Kidney capillary endothelial cell (primary cell): Measurements from ENCODE around the gene PROSER2.

Source experiments
- DNase-seq: peaks from one replicate; pipeline ENCODE4 v3.0.0-alpha.2; 2018; ENCODE audit warnings: low spot score

Gene PROSER2

GRCh38 chr10:11804336-11804735, 18.8 kb upstream of the PROSER2 start:
- DNase-seq, result no peak

GRCh38 chr10:11805792-11806191, 17.4 kb upstream of the PROSER2 start:
- DNase-seq, result no peak

- no peak for DNase-seq
These were observed 16.4 kb upstream of the PROSER2 start for GRCh38 chr10:11806706-11807105.

- no peak for DNase-seq
These were observed 14.3 kb upstream of the PROSER2 start for GRCh38 chr10:11808808-11809207.

DNA sequence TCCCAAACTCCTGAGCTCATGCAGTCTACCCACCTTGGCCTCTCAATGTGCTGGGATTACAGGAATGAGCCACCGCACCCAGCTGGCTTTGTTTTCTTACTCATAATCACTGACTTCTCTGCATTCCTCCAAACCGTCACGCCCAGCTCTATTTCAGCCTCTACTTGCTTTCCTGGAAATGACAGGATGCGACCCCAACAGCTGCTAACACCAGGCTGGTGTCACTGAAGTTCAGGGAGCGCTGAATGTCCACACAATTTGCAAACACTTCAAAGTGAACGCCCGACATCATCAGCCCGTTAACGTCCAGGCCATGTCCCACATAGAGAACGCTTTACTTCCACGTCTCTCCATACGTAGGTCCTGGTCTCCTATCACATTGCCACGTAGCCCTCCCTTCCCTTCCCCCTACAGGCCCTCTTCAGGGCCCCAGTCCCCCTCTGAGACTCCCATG, 12.8 kb upstream of the PROSER2 start:
- DNase-seq, result peak; percentile 47

DNA sequence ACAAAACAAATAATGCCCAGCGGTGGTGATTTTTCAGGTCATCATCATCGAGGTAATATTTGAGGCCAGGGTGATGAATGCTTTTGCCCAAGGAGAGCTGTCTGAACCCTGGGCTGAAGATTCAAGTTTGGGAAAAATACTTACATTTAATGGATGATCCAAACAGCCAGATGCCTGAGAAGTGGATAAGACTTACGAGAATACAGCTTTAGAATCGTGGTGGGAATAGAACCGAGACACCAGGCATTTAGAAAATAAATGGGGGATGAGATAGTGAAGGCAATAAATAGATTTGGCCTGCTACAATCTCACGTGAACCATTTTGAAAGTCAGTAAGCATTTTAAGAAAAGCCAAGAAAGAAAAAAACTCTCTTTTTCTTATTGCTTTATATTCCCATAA, 12.2 kb upstream of the PROSER2 start:
- DNase-seq, result no peak

- no peak for DNase-seq
These were observed 10.0 kb upstream of the PROSER2 start for GRCh38 chr10:11813177-11813576.

DNA sequence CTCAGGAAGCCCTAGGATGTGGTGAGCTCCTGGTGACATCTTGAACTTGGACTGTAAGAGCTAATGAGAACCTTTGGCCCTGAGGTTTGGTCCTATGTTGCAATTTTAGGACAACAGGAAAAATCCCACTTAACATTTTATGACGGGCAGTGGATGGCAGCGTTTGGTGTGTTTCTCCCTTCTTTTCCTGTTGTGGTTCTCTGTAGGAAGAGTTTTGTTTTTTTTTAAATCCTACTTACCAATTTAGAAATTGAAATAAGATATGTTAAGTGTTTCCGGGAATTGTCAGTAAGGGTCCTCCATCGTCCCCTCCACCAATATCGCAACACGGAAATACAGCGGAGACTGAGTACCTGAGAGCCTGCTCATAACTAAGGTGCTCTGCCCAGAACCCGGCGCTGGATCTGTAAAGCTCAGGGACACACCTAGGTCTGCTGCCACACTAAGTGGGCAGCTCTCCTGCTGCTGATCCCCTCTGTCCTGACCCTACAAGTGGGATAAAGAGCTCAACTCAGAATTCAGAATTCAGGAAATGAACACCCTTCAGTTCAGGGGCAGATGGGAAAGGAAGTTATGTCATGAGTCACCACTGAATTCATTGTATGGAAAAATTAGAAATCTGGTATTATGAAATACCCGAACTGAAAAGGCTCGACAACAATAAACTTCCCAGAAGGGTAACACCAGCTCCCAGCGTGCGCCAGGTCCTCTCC, 9.1 kb upstream of the PROSER2 start:
- DNase-seq, result peak; percentile 91

GRCh38 chr10:11819027-11819426, 4.1 kb upstream of the PROSER2 start:
- no peak for DNase-seq

DNA sequence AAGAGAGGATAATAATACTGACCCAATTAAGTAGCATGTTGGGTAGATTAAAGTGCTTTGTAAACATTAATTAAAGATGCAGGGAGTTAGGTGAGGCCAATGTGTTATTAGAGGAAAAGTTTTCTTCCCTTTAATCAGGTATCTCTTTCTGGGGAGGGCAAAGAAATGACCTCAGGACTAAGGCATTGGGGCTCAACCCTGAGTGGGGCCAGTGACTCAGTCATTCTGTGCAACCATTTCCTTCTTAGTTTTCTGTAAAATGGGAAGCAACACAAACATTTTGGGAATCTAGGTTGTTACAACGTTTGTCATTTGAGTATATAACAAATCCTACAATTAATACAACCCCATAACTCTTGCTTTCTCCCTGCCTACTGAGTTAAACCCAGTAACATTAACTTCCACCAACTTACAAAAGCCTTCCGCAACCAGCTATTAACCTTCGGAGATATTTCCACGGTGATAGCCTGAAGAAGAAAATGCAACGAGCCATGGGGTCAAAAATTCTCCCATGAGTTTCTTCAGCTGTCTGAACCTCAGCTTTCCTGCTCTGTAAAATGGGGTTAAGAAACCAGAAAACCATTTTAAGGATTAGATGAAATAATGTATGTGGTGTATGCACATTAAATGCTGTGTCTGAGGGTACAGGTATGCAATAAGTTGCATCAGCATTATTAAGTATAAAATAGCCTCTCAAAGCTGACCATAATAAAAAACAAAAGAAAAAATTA, 965 bp upstream of the PROSER2 start:
- no peak for DNase-seq

GRCh38 chr10:11822809-11823121, 391 bp upstream of the PROSER2 start:
- no peak for DNase-seq

DNA sequence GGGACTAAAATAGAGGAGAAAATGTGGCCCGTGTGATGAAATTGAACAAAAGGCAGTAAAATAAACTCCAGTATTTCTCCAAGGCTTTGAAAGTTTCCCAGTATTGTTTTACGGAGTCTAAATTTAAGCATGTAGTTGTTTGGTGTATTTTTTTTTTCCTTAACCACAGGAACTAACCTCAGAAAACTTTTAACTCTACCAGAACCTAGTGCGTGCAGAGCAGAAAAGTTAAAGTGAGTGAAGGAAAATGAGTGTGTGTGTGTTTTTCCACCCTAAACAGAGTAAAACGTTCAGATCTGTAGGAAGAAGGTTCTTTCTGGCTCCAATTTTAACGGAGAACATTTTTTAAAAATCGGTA, 812 bp downstream of the PROSER2 start:
- no peak for DNase-seq

- DNase-seq, result no peak
These were observed 1.2 kb downstream of the PROSER2 start for GRCh38 chr10:11824376-11824775.

DNA sequence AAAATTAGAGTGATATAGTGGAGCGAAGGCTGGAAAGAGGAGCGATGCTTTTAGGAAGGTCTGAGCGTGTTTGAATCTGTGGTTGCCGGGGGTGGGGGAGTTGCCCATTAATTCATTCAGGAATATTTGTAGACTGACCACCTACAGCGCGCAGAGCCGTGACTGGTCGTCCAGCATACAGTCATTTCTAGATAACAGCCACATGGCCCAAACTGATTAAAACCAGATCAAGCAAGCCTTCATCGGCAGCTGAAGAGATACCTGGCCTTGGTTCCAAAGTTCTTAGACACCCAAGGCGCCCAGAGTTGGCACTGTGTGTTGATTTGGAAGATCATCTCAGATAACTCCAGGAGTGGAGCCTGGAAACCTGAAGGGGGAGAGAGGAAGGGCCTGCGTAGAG, 1.7 kb downstream of the PROSER2 start:
- DNase-seq, result no peak

DNA sequence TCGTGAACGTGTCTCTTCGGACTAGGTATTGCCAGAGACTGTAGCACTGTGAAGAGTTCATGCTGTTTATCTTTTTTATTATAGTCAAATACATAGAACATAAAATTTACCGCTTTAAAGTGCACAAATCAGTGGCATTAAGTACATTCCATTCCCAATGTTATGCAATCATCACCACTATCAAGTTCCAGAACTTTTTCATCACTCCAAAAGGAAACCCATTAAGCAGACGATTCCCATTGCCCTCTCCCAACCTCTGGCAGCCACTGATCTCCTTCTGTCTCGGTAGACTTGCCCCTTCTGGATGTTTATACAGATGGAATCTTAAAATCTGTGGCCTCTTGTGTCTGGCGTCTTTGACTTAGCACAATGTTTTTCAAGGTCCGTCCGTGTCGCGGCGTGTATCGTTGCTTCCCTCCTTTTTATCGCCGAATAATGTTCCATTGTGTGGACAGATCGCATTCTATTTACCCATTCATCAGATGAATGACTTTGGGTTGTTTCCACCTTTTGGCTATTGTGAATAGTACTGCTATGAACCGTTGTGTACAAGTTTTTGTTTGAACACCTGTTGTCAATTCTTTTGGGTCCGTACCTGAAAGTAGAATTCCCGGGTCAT, 2.7 kb downstream of the PROSER2 start:
- DNase-seq, result no peak

DNA sequence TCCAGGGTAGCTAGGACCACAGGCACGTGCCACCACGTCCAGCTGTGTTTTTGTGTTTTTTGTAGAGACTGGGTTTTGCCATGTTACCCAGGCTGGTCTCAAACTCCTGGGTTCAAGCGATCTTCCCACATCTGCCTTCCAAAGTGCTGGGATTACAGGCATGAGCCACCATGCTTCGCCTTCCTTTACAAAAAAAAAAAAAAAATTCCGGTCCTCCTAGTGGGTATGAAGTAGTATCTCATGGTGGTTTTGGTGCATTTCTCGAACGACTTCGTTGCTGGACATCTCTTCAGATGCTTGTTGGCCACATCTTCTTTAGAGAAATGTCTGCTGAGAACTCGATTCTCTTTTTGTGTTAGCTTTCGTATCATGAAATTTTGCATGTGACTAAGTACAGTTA, 3.9 kb downstream of the PROSER2 start:
- no peak for DNase-seq

DNA sequence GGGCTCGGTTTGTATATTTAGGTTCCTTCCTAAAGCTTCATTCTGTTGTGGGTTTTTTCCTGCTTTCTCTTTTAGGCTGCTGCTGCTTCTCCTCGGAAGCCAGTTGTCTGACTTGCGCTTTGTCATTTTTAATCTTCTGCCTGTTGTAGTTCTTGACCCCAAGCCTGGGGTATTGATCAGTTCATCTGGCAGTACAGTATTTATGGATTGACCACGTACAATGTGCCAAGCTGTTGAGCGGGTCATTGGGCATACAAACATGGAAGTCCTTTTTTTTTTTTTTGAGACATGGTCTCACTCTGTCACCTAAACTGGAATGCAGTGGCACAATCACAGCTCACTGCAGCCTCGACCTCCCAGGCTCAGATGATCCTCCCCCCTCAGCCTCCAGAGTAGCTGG, 4.3 kb downstream of the PROSER2 start:
- DNase-seq, result no peak

- no peak for DNase-seq
These were observed 5.6 kb downstream of the PROSER2 start for GRCh38 chr10:11828682-11829284.

GRCh38 chr10:11830836-11831519, 7.8 kb downstream of the PROSER2 start:
- DNase-seq, result no peak

GRCh38 chr10:11831520-11831951, 8.4 kb downstream of the PROSER2 start:
- DNase-seq, result no peak

DNA sequence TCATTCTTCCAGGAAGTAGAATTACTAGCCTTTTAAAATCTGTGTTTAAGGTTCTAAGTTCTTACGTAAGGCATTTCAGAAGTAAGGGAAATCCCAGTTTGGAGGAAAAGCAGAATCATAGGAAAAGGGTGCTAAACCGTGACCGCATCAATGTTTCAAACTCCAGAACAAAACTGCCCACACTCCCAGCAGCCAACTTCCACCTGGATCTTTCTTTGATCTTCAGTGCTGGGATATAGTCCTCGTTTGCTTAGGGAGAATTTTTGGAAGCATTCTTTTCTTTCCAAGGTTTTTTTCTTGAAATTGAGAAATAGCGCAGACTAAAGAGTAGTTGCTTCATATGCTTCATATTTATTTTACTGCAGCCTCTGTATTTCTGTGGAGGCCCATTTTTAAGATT, 8.9 kb downstream of the PROSER2 start:
- DNase-seq, result no peak

GRCh38 chr10:11835061-11835460, 11.9 kb downstream of the PROSER2 start:
- DNase-seq, result no peak
